T-helper 22 cell (primary cell): ENCODE measurements around the gene HYLS1.
A peak's percentile ranks its signal among the peaks of the same experiment; 100 is the strongest.
"Not testable (repeated sequence)": the region's sequence is repeated elsewhere in the genome, so short reads cannot be mapped to it uniquely, and the experiment has no call there.

Source experiments
- DNase-seq: peaks from one replicate; pipeline ENCODE4 v3.0.0-alpha.2; 2020; ENCODE audit warnings: low read depth

HYLS1 gene

GRCh38 chr11:125902927-125903710 is 15.7 kb downstream of the HYLS1 start, which contains the start of gene PUS3:
Gene PUS3, minus strand, starts transcription at chr11:125903206. Its CDS starts 6,922 bp downstream, at chr11:125896284.
- DNase-seq, result peak; percentile 74

- DNase-seq, result peak; percentile 17
These were observed 16.5 kb downstream of the HYLS1 start, which contains the start of gene DDX25 for GRCh38 chr11:125903711-125904659. Gene DDX25, plus strand, starts transcription at chr11:125904508. Its CDS starts 10 bp downstream, at chr11:125904518.

GRCh38 chr11:125904678-125905077 is 17.2 kb downstream of the HYLS1 start:
- no peak for DNase-seq

- no peak for DNase-seq
These were observed 22.9 kb downstream of the HYLS1 start for GRCh38 chr11:125910226-125910849.

GRCh38 chr11:125914601-125915000 is 27.1 kb downstream of the HYLS1 start:
- DNase-seq, result not testable (repeated sequence)

- DNase-seq, result no peak
These were observed 29.3 kb downstream of the HYLS1 start for GRCh38 chr11:125916683-125917347.

- no peak for DNase-seq
These were observed 30.8 kb downstream of the HYLS1 start for GRCh38 chr11:125918140-125918840.

GRCh38 chr11:125921042-125921441 is 33.6 kb downstream of the HYLS1 start:
- DNase-seq, result no peak

- DNase-seq, result no peak
These were observed 34.7 kb downstream of the HYLS1 start for GRCh38 chr11:125922156-125922555.

- no peak for DNase-seq
These were observed 35.6 kb downstream of the HYLS1 start for GRCh38 chr11:125923012-125923579.

- no peak for DNase-seq
These were observed 36.2 kb downstream of the HYLS1 start for GRCh38 chr11:125923633-125924032.

- no peak for DNase-seq
These were observed 37.0 kb downstream of the HYLS1 start for GRCh38 chr11:125924384-125925007.

GRCh38 chr11:125925247-125925740 is 37.8 kb downstream of the HYLS1 start:
- DNase-seq, result no peak

GRCh38 chr11:125925804-125926203 is 38.3 kb downstream of the HYLS1 start:
- DNase-seq, result no peak

- DNase-seq, result no peak
These were observed 39.2 kb downstream of the HYLS1 start for GRCh38 chr11:125926682-125927081.

- no peak for DNase-seq
These were observed 42.1 kb downstream of the HYLS1 start for GRCh38 chr11:125929445-125930075.

GRCh38 chr11:125930076-125930450 is 42.6 kb downstream of the HYLS1 start:
- DNase-seq, result no peak

GRCh38 chr11:125931116-125931515 is 43.6 kb downstream of the HYLS1 start:
- DNase-seq, result no peak

GRCh38 chr11:125931668-125932067 is 44.2 kb downstream of the HYLS1 start:
- no peak for DNase-seq

- DNase-seq, result no peak
These were observed 44.8 kb downstream of the HYLS1 start for GRCh38 chr11:125932301-125932700.
